Pancreas (tissue), 10 donors: ENCODE results near the gene ARHGAP22. TPM values are rescaled to one million over a fixed set of nuclear protein-coding genes. Genes with fewer than 3 reads are reported as not detected.

Source experiments
- ATAC-seq, 4 donors: fragments of 200-7000 bp; cut with Tn5 transposase; one replicate each; pipeline versions ENCODE4 v1.8.0 to v1.9.1; 2020; ENCODE audit warnings: mild to moderate bottlenecking in 4 of 4, moderate library complexity in 4 of 4
- DNase-seq, 6 donors: peaks; one replicate each; pipeline ENCODE4 v3.0.0-alpha.2; 2020
- FAIRE-seq: peaks from 2 replicates; lab custom pipeline; 2012; peaks lifted over from hg19 to GRCh38; lab: Jason Lieb, UNC
- H3K27ac ChIP-seq, 4 donors: fragments of 200-600 bp; sonication (generic); 1 replicate in 3 of 4; 2 replicates in 1 of 4; pipeline versions ENCODE4 v1.5.0 to v1.8.0; 2020
- H3K27me3 ChIP-seq, 4 donors: fragments of 200-600 bp; one replicate each; pipeline ENCODE4 v1.8.0; 2021
- H3K36me3 ChIP-seq, 3 donors: fragments of 200-600 bp; sonication (generic) in 1 of 3; one replicate each; pipeline versions ENCODE4 v1.5.0 to v1.8.0; 2020 to 2021
- H3K4me1 ChIP-seq, 3 donors: fragments of 200-600 bp; one replicate each; pipeline ENCODE4 v1.8.0; 2021
- H3K4me3 ChIP-seq, 4 donors: fragments of 200-600 bp; sonication (generic) in 2 of 4; one replicate each; pipeline versions ENCODE4 v1.5.0 to v1.8.0; 2020 to 2021
- H3K9me3 ChIP-seq, 4 donors: fragments of 200-600 bp; one replicate each; pipeline ENCODE4 v1.8.0; 2021
- WGBS, 2 donors: extraction: QIAGEN DNeasy Blood & Tissue Kit; methylation state at CpG; one replicate each; pipeline ENCODE4 v1.1.7; 2013; 5-methylcytosine and 5-hydroxymethylcytosine counted together
- intact Hi-C, 3 donors: fragments of 100-400 bp; cut with DNase I; formaldehyde crosslinking; loops; one replicate each; pipeline versions ENCODE4 v1.11.1 to v1.14.2; 2022
- polyA plus RNA-seq, 2 donors: library from polyadenylated mRNA; stranded (reverse); fragments of 200-250 nt; gene quantifications; one replicate each; pipeline ENCODE4 v1.2.3, GENCODE V29; 2013
- total RNA-seq, 6 donors: library from RNA; stranded (reverse); fragmentation: NEBNext Ultra II Directional in 4 of 6; extraction: Animal tissue kit (Norgen Biotek cat#: 25700) in 4 of 6; gene quantifications; one replicate each; pipeline versions ENCODE4 v1.2.1 to v1.2.4, GENCODE V29; 2021 to 2023
- TF ChIP-seq, protein P1 (sequence below), 4 donors: fragments of 200-600 bp; sonication (generic) in 3 of 4; IDR thresholded peaks; one replicate each; pipeline versions ENCODE4 v1.5.0 to v1.8.0; 2021; ENCODE audit warnings: antibody characterized with exemption in 4 of 4
- donor health status: healthy with polysubstance abuse.
- donor health status: DM: no; HTN: no; CAD: no; lungs with moderate emphysema.
- donor health status: DM: no; HTN: no; CAD: no.
- donor health status: control.
- donor health status: control.
- donor health status: Bipolar disorder and iron deficiency.
- donor health status: DM: yes; HTN: yes; CAD: no.
- donor health status: DM: no; HTN: no; CAD: no.
- donor health status: DM: no; HTN: no; CAD: no.
- donor health status: DM: yes; HTN: yes; CAD: no.

Gene ARHGAP22
- total and polyA plus RNA-seq, 8 donors, result 1.1 to 6.0 (median 1.9) TPM

DNA sequence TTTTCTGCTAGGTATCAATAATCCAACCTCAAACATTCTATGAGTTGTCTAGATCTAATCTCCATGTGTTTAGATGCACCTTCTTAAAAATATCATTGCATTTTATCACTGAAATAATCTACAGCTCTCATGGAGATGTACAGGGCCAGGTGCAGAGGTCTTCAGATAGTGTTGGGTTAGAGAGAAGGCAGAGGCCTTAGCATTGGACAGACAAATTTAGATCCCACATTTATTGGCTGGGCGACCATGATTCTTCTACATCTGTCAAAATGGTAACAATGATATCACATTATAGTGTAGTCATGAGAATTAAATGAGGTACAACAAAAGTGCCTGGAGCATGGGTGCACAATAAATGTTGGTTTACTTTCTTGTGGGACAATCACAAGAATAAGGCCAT lies 3.1 kb downstream of the ARHGAP22 start:
- TF ChIP-seq, protein P1, sequence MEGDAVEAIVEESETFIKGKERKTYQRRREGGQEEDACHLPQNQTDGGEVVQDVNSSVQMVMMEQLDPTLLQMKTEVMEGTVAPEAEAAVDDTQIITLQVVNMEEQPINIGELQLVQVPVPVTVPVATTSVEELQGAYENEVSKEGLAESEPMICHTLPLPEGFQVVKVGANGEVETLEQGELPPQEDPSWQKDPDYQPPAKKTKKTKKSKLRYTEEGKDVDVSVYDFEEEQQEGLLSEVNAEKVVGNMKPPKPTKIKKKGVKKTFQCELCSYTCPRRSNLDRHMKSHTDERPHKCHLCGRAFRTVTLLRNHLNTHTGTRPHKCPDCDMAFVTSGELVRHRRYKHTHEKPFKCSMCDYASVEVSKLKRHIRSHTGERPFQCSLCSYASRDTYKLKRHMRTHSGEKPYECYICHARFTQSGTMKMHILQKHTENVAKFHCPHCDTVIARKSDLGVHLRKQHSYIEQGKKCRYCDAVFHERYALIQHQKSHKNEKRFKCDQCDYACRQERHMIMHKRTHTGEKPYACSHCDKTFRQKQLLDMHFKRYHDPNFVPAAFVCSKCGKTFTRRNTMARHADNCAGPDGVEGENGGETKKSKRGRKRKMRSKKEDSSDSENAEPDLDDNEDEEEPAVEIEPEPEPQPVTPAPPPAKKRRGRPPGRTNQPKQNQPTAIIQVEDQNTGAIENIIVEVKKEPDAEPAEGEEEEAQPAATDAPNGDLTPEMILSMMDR (IDR thresholded peaks at IDR 0.05), result no peak
- Histone ChIP-seq H3K36me3 (no peaks in the 10 kb centered on the region), H3K4me1 (peaks cover 0 to 3% (median 0%) of the 10 kb centered on the region in 3 donors), H3K27ac (no peak overlapping the region), H3K27me3 (peaks cover 0 to 8% (median 2%) of the 10 kb centered on the region in 4 donors), H3K9me3 (no peaks in the 10 kb centered on the region), H3K4me3 (no peak overlapping the region)
- WGBS, 2 donors, result 90 to 94% methylated on average over 1 of the region's 1 CpG
- intact Hi-C loops, result loop anchor here in 1 of 3 donors (10.0 kb wide), 1 partner anchor 53 kb away; no protein-coding TSS in a partner anchor
- ATAC-seq (no peak), FAIRE-seq (no peak), DNase-seq (no peak)

DNA sequence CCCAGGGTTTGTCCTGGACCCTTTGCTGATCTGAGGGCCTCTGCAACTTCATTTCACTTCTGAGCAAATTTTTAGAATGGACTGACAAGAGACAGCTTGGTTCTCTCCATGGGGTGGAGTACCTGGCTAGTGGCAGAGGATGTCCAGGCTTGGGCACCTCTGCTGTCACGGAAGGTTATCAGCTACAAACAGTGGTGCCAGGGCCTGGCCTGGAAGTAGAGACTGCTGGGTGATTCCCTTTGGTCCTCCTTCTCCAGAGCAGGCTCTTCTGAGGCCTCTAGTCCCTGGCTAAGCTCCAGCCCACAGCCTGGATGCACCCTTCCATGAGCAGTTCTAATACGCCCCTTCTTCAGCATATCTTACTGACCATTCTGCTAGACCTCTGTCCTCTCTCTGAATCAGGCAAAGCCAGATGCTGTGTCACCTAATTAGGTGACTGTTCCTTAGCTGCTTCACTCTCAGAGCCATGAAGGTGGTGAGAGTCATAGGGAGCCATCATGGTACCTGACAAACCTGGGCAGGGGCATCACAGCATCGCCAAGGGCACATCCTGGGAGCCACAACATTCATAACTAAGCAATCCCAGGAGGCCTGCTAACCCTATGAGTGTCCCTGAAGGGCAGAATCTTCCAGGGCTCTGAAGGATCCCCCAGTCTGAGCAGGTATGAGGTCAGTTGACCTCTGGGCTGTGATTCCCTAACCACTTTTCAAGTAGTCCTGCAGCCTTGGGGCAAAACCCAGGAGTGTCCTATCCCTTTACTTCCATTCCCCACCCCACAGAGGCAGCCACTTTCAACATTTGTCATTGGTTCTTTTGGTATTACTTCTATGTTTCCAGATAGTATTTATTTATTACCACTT lies 4.0 kb downstream of the ARHGAP22 start:
- H3K27ac ChIP-seq, result no peak overlapping the region
- peaks cover 0 to 3% (median 0%) of the 10 kb centered on the region in 3 donors for H3K4me1 ChIP-seq
- FAIRE-seq, result no peak
- no peak for ATAC-seq
- H3K4me3 ChIP-seq, result no peak overlapping the region
- no peaks in the 10 kb centered on the region for H3K36me3 ChIP-seq
- H3K27me3 ChIP-seq, result peaks cover 0 to 8% (median 2%) of the 10 kb centered on the region in 4 donors
- no peaks in the 10 kb centered on the region for H3K9me3 ChIP-seq
- DNase-seq, result no peak
- TF ChIP-seq, protein P1 (IDR thresholded peaks at IDR 0.05), result no peak
- intact Hi-C loops, result loop anchor here in 1 of 3 donors (10.0 kb wide), 1 partner anchor 54 kb away; no protein-coding TSS in a partner anchor
- WGBS, 2 donors, result 86 to 88% methylated on average over 3 of the region's 3 CpGs

DNA sequence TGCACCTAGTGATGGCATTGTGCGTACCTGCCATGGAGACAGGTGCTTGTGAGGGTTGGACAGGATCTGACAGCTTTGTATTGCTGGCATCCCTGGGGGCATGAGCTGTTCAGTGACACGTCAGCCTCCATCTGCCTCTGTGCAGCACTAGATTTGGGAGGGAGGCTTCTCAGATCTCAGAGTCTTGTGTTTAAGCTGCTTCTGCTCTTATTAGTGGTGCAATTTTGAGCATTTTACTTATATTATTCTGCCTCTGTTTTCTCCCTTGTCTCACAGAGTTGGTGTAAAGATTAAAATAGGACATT lies 5.1 kb downstream of the ARHGAP22 start:
- no peak for ATAC-seq
- Histone ChIP-seq H3K9me3 (no peaks in the 10 kb centered on the region), H3K4me3 (no peak overlapping the region), H3K36me3 (no peaks in the 10 kb centered on the region), H3K27me3 (peaks cover 0 to 8% (median 2%) of the 10 kb centered on the region in 4 donors), H3K27ac (no peak overlapping the region), H3K4me1 (peaks cover 0 to 3% (median 0%) of the 10 kb centered on the region in 3 donors)
- TF ChIP-seq, protein P1 (IDR thresholded peaks at IDR 0.05), result no peak
- intact Hi-C loops, result loop anchor here in 1 of 3 donors (10.0 kb wide), 1 partner anchor 55 kb away; no protein-coding TSS in a partner anchor
- FAIRE-seq, result no peak
- DNase-seq, result no peak
- WGBS, 2 donors, result 83 to 86% methylated on average over 2 of the region's 2 CpGs

DNA sequence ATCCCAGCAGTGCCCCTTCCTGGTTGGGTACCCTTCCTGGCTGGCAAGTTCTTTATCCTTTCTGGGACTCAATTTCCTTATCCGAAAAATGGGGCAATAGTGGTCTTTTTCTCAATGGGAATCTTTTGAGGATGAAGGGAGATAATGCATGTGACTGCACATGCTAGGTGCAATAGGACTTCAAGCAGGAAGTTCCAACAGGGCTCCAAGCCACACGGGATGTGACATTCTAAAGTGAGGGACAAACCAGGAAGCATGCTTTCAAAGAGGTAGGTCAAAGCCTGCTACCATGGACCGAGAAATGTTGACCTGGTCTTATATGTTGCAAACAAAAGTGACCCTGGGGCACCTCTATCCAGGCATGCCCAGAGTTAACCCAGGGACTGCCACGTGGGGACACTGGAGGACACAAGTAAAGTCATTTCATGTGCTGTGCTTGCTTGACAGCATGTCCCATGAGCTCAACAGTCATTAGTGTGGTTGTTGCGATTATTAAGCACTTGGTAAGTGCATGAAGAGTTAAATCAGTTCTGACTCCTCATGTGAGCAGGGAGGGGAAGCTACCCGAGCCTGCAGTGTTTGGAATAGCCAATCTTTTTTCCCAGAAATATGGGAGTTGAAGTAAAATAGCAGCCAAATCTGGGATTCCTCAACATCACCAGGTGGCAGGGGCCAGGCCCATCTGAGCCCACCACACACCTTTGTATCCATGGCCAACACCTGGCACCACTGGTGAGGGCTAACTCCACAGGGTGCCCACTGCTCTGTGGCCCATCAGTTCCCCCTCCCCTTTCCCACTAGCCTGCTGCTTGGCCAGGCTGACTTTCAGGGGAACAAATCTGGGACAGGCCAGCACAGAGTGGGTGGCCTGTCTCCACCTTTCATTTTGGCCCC lies 5.7 kb downstream of the ARHGAP22 start:
- TF ChIP-seq, protein P1 (IDR thresholded peaks at IDR 0.05), result no peak
- no peak overlapping the region for H3K27ac ChIP-seq
- ATAC-seq, result no peak
- no peak overlapping the region for H3K4me3 ChIP-seq
- intact Hi-C loops, result no loop called here
- H3K9me3 ChIP-seq, result no peaks in the 10 kb centered on the region
- 68 to 79% methylated on average over 6 of the region's 6 CpGs for WGBS, 2 donors
- no peaks in the 10 kb centered on the region for H3K36me3 ChIP-seq
- H3K27me3 ChIP-seq, result peaks cover 0 to 4% (median 2%) of the 10 kb centered on the region in 4 donors
- no peaks in the 10 kb centered on the region for H3K4me1 ChIP-seq
- no peak for FAIRE-seq
- no peak for DNase-seq
